ENCODE data around the gene SLC6A8. TPM values are rescaled to one million over a fixed set of nuclear protein-coding genes. Genes with fewer than 3 reads are reported as not detected.

Gene SLC6A8
- total RNA-seq = 5.6 and 8.0 TPM in 2 replicates

DNA sequence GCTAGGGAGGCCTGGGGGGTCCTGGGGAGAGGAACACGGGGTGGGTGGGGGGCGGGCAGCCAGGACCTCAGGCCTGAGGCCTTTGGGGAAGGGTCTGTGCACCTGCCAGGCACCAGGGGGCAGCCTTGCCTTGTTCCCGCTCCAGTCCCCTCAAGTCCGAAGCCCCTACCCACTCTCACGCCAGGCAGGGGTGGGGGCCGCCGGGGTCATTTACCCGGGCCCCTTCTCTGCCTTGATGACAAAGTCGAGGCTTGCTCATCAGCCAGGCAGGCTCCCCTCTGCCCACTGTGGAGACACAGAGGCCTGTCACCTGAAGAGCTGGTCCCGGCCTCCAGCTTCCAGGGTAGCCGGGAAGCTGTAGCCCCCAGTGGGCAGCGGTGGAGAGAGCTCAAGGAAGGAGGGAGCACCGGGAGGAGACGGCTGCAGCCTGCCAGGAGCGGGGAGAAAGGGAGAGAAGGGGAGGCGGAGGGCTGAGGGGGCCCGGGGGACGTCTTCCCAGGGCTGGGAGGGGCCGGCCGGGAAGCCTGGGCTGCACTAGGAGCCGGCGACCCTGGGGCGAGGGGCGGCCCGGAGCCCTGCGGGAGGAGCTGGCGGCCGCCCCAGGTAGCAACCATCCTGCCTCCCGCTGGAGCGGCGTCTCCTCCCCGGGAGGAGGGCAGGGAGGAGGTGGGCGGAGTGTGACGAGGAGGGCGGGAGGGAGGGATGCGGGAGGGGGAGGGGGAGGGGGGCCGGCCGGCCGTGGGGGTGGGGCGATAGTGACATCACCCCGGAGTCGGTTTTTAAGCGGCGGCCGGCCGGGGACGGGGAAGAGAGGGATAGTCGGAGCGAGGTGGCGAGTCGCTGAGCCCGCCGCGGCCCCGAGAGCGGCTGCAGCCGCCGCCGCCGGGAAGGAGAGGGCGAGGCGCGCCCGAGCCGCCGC, at the start of gene SLC6A8:
Gene SLC6A8, plus strand, starts transcription at position 806 of the 919 bp plus-strand sequence. CDS start 649 bp downstream, outside the sequence.

DNA sequence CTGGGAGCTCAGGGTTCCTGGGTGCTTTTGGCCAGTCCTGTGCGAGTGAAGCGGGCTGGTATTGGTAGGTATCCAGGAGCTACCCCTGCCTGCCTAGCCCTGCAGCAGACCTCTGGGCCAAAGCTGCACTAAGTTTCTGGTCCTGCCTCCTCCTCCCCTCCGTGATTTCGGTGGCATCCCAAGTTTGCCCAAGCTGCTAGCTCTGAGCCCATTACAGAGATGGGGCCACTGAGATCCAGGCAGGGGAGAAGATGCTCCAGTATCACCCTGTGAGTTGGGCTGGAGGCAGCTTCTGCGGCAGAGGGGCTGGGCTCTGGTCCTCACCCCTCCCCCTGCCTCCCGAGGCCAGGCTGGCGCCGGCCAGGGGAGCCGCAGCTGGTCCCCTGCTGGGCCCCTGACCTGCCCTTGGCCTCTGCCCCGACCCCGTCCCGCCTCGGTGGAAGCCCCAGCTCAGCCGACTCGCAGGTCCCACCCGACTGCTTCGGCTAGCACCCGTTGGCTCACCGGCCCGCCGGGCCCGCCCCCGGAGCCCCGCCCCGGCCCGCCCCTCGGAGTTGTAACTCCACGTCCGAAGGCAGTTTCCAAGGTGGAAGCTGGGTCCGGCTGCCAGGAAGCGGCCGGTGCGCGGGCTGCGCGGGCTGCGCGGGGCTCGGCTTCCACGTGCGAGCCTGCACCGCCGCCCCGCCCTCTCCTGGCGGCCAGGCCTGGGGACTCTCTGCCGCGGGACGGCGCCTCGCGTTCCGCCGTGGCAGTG, 40.9 kb upstream of the SLC6A8 start, which contains the start of gene DUSP9:
Gene DUSP9, plus strand, starts transcription at position 584 of the 754 bp plus-strand sequence. CDS start 751 bp downstream, outside the sequence.

DNA sequence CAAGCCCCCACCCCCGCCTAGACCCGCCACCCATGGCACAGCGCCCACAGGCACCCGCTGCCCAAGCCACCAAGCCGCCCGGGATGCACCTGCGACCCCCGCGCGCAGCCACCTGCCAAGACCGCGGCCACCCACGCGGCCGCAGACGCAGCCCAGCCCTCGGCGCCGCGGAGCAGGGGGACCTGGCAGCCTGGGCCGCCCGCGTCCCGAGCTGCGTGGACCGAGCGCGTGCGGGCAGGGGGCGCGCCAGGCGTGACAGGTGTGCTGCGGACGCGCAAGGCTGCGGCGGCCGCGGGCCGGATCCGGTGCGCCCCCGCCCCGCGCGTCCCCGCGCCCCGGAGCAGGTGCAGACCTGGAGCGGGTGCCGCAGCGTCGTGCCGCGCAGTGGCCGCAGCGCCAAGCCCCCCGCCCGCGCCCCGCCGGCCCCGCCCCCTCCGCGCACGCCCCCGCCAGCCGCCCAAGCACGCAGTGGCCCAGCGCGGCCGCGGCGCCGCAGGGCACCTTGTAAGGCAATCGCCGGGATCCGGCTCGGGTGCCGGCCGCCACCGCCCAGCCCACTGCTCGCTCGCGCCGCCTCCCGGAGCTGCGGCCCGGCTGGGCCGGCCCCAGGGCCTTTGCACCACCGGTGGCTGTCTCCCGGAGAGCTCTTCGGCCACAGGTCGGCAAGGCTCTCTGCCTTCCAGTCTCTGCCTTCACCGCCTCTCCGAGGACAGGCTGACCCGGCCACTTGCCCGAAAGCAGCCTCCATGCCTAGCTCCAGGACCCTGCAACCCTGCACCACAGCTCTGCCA, 14.1 kb upstream of the SLC6A8 start, which contains the start of gene PNCK:
Gene PNCK, minus strand, starts transcription at position 386 of the 791 bp plus-strand sequence. CDS start 737 bp downstream, outside the sequence.

GRCh38 chrX:153724252-153725038, 36.7 kb downstream of the SLC6A8 start, which contains the start of the genes ABCD1 and BCAP31:
ABCD1 (plus strand) TSS chrX:153724856; CDS start chrX:153725267, 411 bp downstream.
BCAP31 (minus strand) TSS chrX:153724387; CDS start chrX:153723244, 1,143 bp downstream.

Small RNA genes lying within 50 kb of the gene (small RNA-seq; reads per million reads assigned to genes)
- not detected for gene RN7SL687P

Other genes starting within 250 kb of the SLC6A8 start
- gene TREX2, start 241.9 kb upstream of the SLC6A8 start, total RNA-seq = 1.1 and 2.9 TPM in 2 replicates
- 10.6 and 12.3 TPM in 2 replicates for gene HAUS7, start 217.3 kb upstream of the SLC6A8 start, total RNA-seq
- 39.8 and 63.6 TPM in 2 replicates for gene BGN, start 192.9 kb upstream of the SLC6A8 start, total RNA-seq
- 0.16 TPM in 1 of 2 replicates, not detected in the other for gene ATP2B3, start 170.3 kb upstream of the SLC6A8 start, total RNA-seq
- 24.5 and 28.6 TPM in 2 replicates for gene CCNQ, start 88.8 kb upstream of the SLC6A8 start, total RNA-seq
- not detected in 2 replicates for gene DUSP9, start 40.7 kb upstream of the SLC6A8 start, total RNA-seq
- 0.65 TPM in 1 of 2 replicates, not detected in the other for gene PNCK, start 14.1 kb upstream of the SLC6A8 start, total RNA-seq
- gene BCAP31, start 36.5 kb downstream of the SLC6A8 start, total RNA-seq = 83.4 and 90.6 TPM in 2 replicates
- gene ABCD1, start 36.9 kb downstream of the SLC6A8 start, total RNA-seq = 22.1 and 22.3 TPM in 2 replicates
- gene PLXNB3, start 76.3 kb downstream of the SLC6A8 start, total RNA-seq = 7.7 and 9.2 TPM in 2 replicates
- 0.16 and 0.61 TPM in 2 replicates for gene SRPK3, start 93.1 kb downstream of the SLC6A8 start, total RNA-seq
- gene IDH3G, start 106.4 kb downstream of the SLC6A8 start, total RNA-seq = 60.8 and 69.9 TPM in 2 replicates
- gene SSR4, start 106.7 kb downstream of the SLC6A8 start, total RNA-seq = 121 and 143 TPM in 2 replicates
- 1.6 and 1.8 TPM in 2 replicates for gene PDZD4, start 142.6 kb downstream of the SLC6A8 start, total RNA-seq
- 47.4 and 72.6 TPM in 2 replicates for gene L1CAM, start 198.2 kb downstream of the SLC6A8 start, total RNA-seq
- gene AVPR2, start 216.7 kb downstream of the SLC6A8 start, total RNA-seq = not detected in 2 replicates
- 3.0 and 6.8 TPM in 2 replicates for gene ARHGAP4, start 238.3 kb downstream of the SLC6A8 start, total RNA-seq
- 55.9 and 63.4 TPM in 2 replicates for gene NAA10, start 247.1 kb downstream of the SLC6A8 start, total RNA-seq

All from hair follicle dermal papilla cell (primary cell).